HepG2 (cell line): ENCODE data around the gene TOB1. TPM values are rescaled to one million over a fixed set of nuclear protein-coding genes. Genes with fewer than 3 reads are reported as not detected.

Experiments
- ATAC-seq: fragments of 200-7000 bp; cut with Tn5 transposase; 3 replicates; pipeline ENCODE4 v1.9.1; 2020; ENCODE audit warnings: mild to moderate bottlenecking, moderate library complexity
- BruUV-seq: library from RNA; stranded (reverse); fragments of 400-500 nt; replicated peaks from 2 replicates; lab custom pipeline; 2021; lab: Mats Ljungman, UMichigan
- CTCF ChIA-PET: fragments of 300-600 bp; formaldehyde crosslinking; extraction: SDS; loops from one replicate; lab custom pipeline; 2021; ENCODE audit warnings: low total read pairs, inconsistent platforms, low intra/inter-chr PET ratio; lab: Yijun Ruan, JAX
- POLR2A ChIA-PET: fragments of 350-600 bp; sonication (Branson Sonifier 250); formaldehyde crosslinking; loops from one replicate; lab custom pipeline; 2020; ENCODE audit warnings: antibody characterized with exemption, inconsistent platforms; lab: Yijun Ruan, JAX
- DNase-seq: peaks from one replicate; pipeline ENCODE4 v3.0.0-alpha.2; 2015; ENCODE audit warnings: low spot score
- FAIRE-seq: peaks from 3 replicates; lab custom pipeline; 2011; peaks lifted over from hg19 to GRCh38; lab: Jason Lieb, UNC
- H2AFZ ChIP-seq: one replicate; pipeline ENCODE4 v1.6.1; 2011; ENCODE audit warnings: low read length, inconsistent platforms
- H3K27ac ChIP-seq: fragments of 300-600 bp; 3 replicates; pipeline ENCODE4 v1.8.0; 2011; ENCODE audit warnings: mixed run types, mild to moderate bottlenecking, mixed read lengths, low read length, inconsistent platforms; ENCODE audit not compliant: insufficient read depth; ENCODE audit errors: extremely low read length
- H3K27me3 ChIP-seq, 2 experiments: fragments of 200-600 bp in 1 of 2; 2 replicates in 1 of 2; 3 replicates in 1 of 2; pipeline versions ENCODE4 v1.6.0 to v1.8.0; 2011; ENCODE audit warnings: low read length in 2 of 2, mild to moderate bottlenecking in 2 of 2, moderate library complexity in 2 of 2, inconsistent platforms in 1 of 2; ENCODE audit not compliant: insufficient read depth in 2 of 2, control insufficient read depth in 1 of 2
- H3K36me3 ChIP-seq, 2 experiments: fragments of 200-600 bp in 1 of 2; replicated peaks in 1 of 2; 2 replicates in 1 of 2; 3 replicates in 1 of 2; pipeline versions ENCODE4 v1.5.1 to v1.8.0; 2011; ENCODE audit warnings: low read length in 2 of 2, inconsistent platforms in 1 of 2; ENCODE audit not compliant: insufficient read depth in 2 of 2, control insufficient read depth in 1 of 2
- H3K4me1 ChIP-seq: 2 replicates; pipeline ENCODE4 v1.5.1; 2012; ENCODE audit warnings: low read length, inconsistent platforms; ENCODE audit not compliant: insufficient read depth
- H3K4me2 ChIP-seq: 2 replicates; pipeline ENCODE4 v1.6.0; 2011; ENCODE audit warnings: low read depth, low read length, inconsistent platforms
- H3K4me3 ChIP-seq, 3 experiments: fragments of 200-600 bp in 1 of 3; sonication (generic), shearing (Covaris generic) in 1 of 3; replicated peaks in 1 of 3; 2 replicates each; pipeline ENCODE4 v1.5.1; 2011 to 2016; ENCODE audit warnings: low read length in 3 of 3, inconsistent platforms in 2 of 3, low read depth in 2 of 3, mild to moderate bottlenecking in 2 of 3, control low read depth in 1 of 3, mixed read lengths in 1 of 3; ENCODE audit not compliant: insufficient read depth in 1 of 3
- H3K79me2 ChIP-seq: one replicate; pipeline ENCODE4 v1.6.1; 2011; ENCODE audit warnings: low read length, inconsistent platforms; ENCODE audit not compliant: insufficient read depth
- H3K9ac ChIP-seq: 2 replicates; pipeline ENCODE4 v1.6.0; 2011; ENCODE audit warnings: mild to moderate bottlenecking, low read depth, low read length, inconsistent platforms; ENCODE audit not compliant: insufficient read depth
- H3K9me3 ChIP-seq: 2 replicates; pipeline ENCODE4 v1.5.1; 2012; ENCODE audit warnings: mild to moderate bottlenecking, low read length
- H4K20me1 ChIP-seq: 2 replicates; pipeline ENCODE4 v1.6.0; 2011; ENCODE audit warnings: inconsistent platforms, mild to moderate bottlenecking, low read length, moderate library complexity; ENCODE audit not compliant: insufficient read depth
- CBFB ChIP-seq: sonication (generic); formaldehyde crosslinking; IDR thresholded peaks from 2 replicates; pipeline ENCODE4 v1.4.0; 2020; ENCODE audit warnings: missing genetic modification reagents
- CCDC6 ChIP-seq: sonication (generic); formaldehyde crosslinking; IDR thresholded peaks from 2 replicates; pipeline ENCODE4 v1.8.1; 2022; ENCODE audit warnings: mild to moderate bottlenecking, missing genetic modification reagents, moderate library complexity
- KLF11 ChIP-seq: IDR thresholded peaks from 2 replicates; pipeline ENCODE4 v1.6.1; 2016; ENCODE audit warnings: missing compliant biosample characterization
- MAFG ChIP-seq: sonication (generic); formaldehyde crosslinking; IDR thresholded peaks from 2 replicates; pipeline ENCODE4 v1.5.1; 2020; ENCODE audit warnings: mild to moderate bottlenecking, missing genetic modification reagents
- NR2C2 ChIP-seq: sonication (generic); formaldehyde crosslinking; IDR thresholded peaks from 2 replicates; pipeline ENCODE4 v1.4.0; 2020; ENCODE audit warnings: missing genetic modification reagents, mild to moderate bottlenecking, moderate library complexity, borderline replicate concordance
- PITX1 ChIP-seq: sonication (generic); formaldehyde crosslinking; IDR thresholded peaks from 2 replicates; pipeline ENCODE4 v1.5.1; 2020; ENCODE audit warnings: mild to moderate bottlenecking, missing genetic modification reagents
- TBX3 ChIP-seq: fragments of 450-650 bp; IDR thresholded peaks from 2 replicates; pipeline ENCODE4 v1.6.1; 2017; ENCODE audit warnings: antibody characterized with exemption, mild to moderate bottlenecking, inconsistent platforms, borderline replicate concordance
- TCF12 ChIP-seq, 2 experiments: fragments of 450-650 bp in 1 of 2; sonication (generic) in 1 of 2; formaldehyde crosslinking in 1 of 2; IDR thresholded peaks; 2 replicates each; pipeline versions ENCODE4 v1.6.1 to v1.8.0; 2017 to 2022; ENCODE audit warnings: antibody characterized with exemption in 1 of 2, mild to moderate bottlenecking in 1 of 2, missing genetic modification reagents in 1 of 2, moderate library complexity in 1 of 2
- ZFAT ChIP-seq: sonication (generic); formaldehyde crosslinking; conservative IDR thresholded peaks from 2 replicates; pipeline ENCODE4 v1.8.1; 2023; ENCODE audit warnings: missing genetic modification reagents, inconsistent platforms
- ZNF121 ChIP-seq: sonication (generic); formaldehyde crosslinking; IDR thresholded peaks from 2 replicates; pipeline ENCODE4 v1.5.0; 2020; ENCODE audit warnings: mild to moderate bottlenecking, missing genetic modification reagents
- ZNF451 ChIP-seq: sonication (generic); formaldehyde crosslinking; IDR thresholded peaks from 2 replicates; pipeline ENCODE4 v1.5.0; 2020; ENCODE audit warnings: mild to moderate bottlenecking, missing genetic modification reagents
- ZNF777 ChIP-seq: sonication (generic); formaldehyde crosslinking; IDR thresholded peaks from 2 replicates; pipeline ENCODE4 v1.4.0; 2020; ENCODE audit warnings: missing genetic modification reagents
- ZNF816 ChIP-seq: sonication (generic); formaldehyde crosslinking; IDR thresholded peaks from 2 replicates; pipeline ENCODE4 v1.8.0; 2022; ENCODE audit warnings: missing genetic modification reagents, mild to moderate bottlenecking, borderline replicate concordance
- ZNF850 ChIP-seq: sonication (generic); formaldehyde crosslinking; conservative IDR thresholded peaks from 2 replicates; pipeline ENCODE4 v1.9.0; 2021; ENCODE audit warnings: mild to moderate bottlenecking, missing genetic modification reagents
- WGBS: methylation state at CpG from one replicate; pipeline ENCODE4 v1.1.6; 2017; ENCODE audit warnings: low lambda C conversion rate; 5-methylcytosine and 5-hydroxymethylcytosine counted together
- in situ Hi-C: cut with HindIII; loops from 2 replicates; pipeline ENCODE4 v1.10.0; 2017; ENCODE audit warnings: low pct_unique_long_range_greater_than_20kb; ENCODE audit not compliant: extremely low pct_ligation_motif_present
- intact Hi-C: fragments of 100-400 bp; cut with micrococcal nuclease; formaldehyde crosslinking; loops from one replicate; pipeline ENCODE4 v1.10.0; 2022; ENCODE audit not compliant: unreplicated experiment
- polyA plus RNA-seq, 8 experiments: library from polyadenylated mRNA; depleted of rRNA in 3 of 8; stranded (reverse) in 7 of 8; unstranded in 1 of 8; fragments of >200 nt; fragmentation: Illumina TruSeq in 4 of 8; extraction: Trizol in 4 of 8; gene quantifications; 2 replicates each; pipeline versions ENCODE4 v1.2.1 to v1.2.3, GENCODE V29; 2011 to 2016; ENCODE audit warnings: low read depth in 4 of 8, missing spikeins in 1 of 8, mixed read lengths in 1 of 8; ENCODE audit not compliant: insufficient read depth in 1 of 8
- total RNA-seq, 5 experiments: library from RNA; depleted of rRNA; stranded (reverse); fragments of >200 nt; fragmentation: Illumina TruSeq; extraction: Trizol; gene quantifications; 2 replicates each; pipeline ENCODE4 v1.2.3, GENCODE V29; 2016; ENCODE audit warnings: low read depth in 1 of 5
- TF ChIP-seq, protein P1 (sequence below): sonication (generic); formaldehyde crosslinking; IDR thresholded peaks from 2 replicates; pipeline ENCODE4 v1.5.0; 2020; ENCODE audit warnings: mild to moderate bottlenecking, missing genetic modification reagents
- TF ChIP-seq, protein P2 (sequence below): sonication (generic); formaldehyde crosslinking; IDR thresholded peaks from 2 replicates; pipeline ENCODE4 v1.4.0; 2020; ENCODE audit warnings: missing genetic modification reagents, mild to moderate bottlenecking, borderline replicate concordance
- TF ChIP-seq, protein P3 (sequence below): sonication (generic); formaldehyde crosslinking; conservative IDR thresholded peaks from 2 replicates; pipeline ENCODE4 v1.8.0; 2022; ENCODE audit warnings: mild to moderate bottlenecking, moderate library complexity, missing genetic modification reagents

The TOB1 gene
- total and polyA plus RNA-seq, 2 of the 13 experiments (the other 11 are each of a cell fraction or from before 2014, with no cell fraction given): 21.9 to 57.7 TPM

DNA sequence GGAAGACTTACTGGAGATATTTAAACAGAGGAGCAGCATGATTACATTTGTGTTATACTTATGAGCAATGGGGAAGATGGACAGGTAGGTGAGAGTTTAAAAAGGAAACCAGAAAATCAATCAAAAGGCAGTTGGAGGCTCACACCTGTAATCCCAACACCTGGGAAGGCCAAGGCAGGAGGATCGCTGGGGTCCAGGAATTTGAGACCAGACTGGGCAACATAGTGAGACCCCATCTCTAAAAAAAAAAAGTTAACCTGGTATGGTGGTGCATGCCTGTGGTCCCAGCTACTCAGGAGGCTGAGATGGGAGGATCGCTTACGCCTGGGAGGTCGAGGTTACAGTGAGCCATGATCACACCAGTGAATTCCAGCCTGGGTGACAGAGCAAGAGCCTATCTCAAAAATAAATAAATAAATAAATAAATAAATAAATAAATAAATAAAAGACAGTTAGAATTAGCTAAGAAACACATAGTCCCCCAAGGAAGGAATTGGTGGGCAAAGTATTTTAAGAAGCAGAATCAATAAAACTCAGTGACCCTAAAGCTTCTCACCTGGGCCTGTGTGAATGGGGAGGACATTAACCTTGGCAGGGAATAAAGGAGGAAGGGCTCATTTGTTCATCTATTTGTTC lies 32.3 kb upstream of the TOB1 start:
- peak overlapping the region; percentile 20 for H2AFZ ChIP-seq

More for the DNA sequence above, 32.3 kb upstream of the TOB1 start:
- TF ChIP-seq ZNF121 (peak; percentile 97), MAFG (CRISPR knock-in tag) (no peak), ZNF816 (CRISPR knock-in tag) (0 out of 2 replicates have a peak, but pooled peaks have one; percentile 60), ZNF850 (CRISPR knock-in tag) (0 out of 2 replicates have a peak, but pooled peaks have one; percentile 54), KLF11 (CRISPR knock-in tag) (0 out of 2 replicates have a peak, but pooled peaks have one; percentile 14), TBX3 (no peak), TCF12 (IDR thresholded peaks at IDR 0.05) (no peak), TCF12 (CRISPR knock-in tag; IDR thresholded peaks at IDR 0.05) (0 out of 2 replicates have a peak, but pooled peaks have one; percentile 43), CBFB (CRISPR knock-in tag) (no peak), ZNF451 (CRISPR knock-in tag) (0 out of 2 replicates have a peak, but pooled peaks have one; percentile 7), ZNF777 (CRISPR knock-in tag) (no peak), PITX1 (CRISPR knock-in tag) (0 out of 2 replicates have a peak, but pooled peaks have one; percentile 8), CCDC6 (CRISPR knock-in tag) (no peak), ZFAT (no peak), NR2C2 (CRISPR knock-in tag) (no peak)
- TF ChIP-seq, protein P1, sequence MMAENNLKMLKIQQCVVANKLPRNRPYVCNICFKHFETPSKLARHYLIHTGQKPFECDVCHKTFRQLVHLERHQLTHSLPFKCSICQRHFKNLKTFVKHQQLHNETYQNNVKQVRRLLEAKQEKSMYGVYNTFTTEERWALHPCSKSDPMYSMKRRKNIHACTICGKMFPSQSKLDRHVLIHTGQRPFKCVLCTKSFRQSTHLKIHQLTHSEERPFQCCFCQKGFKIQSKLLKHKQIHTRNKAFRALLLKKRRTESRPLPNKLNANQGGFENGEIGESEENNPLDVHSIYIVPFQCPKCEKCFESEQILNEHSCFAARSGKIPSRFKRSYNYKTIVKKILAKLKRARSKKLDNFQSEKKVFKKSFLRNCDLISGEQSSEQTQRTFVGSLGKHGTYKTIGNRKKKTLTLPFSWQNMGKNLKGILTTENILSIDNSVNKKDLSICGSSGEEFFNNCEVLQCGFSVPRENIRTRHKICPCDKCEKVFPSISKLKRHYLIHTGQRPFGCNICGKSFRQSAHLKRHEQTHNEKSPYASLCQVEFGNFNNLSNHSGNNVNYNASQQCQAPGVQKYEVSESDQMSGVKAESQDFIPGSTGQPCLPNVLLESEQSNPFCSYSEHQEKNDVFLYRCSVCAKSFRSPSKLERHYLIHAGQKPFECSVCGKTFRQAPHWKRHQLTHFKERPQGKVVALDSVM (CRISPR knock-in tag): peak; percentile 84
- TF ChIP-seq, protein P2, sequence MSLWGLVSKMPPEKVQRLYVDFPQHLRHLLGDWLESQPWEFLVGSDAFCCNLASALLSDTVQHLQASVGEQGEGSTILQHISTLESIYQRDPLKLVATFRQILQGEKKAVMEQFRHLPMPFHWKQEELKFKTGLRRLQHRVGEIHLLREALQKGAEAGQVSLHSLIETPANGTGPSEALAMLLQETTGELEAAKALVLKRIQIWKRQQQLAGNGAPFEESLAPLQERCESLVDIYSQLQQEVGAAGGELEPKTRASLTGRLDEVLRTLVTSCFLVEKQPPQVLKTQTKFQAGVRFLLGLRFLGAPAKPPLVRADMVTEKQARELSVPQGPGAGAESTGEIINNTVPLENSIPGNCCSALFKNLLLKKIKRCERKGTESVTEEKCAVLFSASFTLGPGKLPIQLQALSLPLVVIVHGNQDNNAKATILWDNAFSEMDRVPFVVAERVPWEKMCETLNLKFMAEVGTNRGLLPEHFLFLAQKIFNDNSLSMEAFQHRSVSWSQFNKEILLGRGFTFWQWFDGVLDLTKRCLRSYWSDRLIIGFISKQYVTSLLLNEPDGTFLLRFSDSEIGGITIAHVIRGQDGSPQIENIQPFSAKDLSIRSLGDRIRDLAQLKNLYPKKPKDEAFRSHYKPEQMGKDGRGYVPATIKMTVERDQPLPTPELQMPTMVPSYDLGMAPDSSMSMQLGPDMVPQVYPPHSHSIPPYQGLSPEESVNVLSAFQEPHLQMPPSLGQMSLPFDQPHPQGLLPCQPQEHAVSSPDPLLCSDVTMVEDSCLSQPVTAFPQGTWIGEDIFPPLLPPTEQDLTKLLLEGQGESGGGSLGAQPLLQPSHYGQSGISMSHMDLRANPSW (CRISPR knock-in tag): 0 out of 2 replicates have a peak, but pooled peaks have one; percentile 12
- TF ChIP-seq, protein P3, sequence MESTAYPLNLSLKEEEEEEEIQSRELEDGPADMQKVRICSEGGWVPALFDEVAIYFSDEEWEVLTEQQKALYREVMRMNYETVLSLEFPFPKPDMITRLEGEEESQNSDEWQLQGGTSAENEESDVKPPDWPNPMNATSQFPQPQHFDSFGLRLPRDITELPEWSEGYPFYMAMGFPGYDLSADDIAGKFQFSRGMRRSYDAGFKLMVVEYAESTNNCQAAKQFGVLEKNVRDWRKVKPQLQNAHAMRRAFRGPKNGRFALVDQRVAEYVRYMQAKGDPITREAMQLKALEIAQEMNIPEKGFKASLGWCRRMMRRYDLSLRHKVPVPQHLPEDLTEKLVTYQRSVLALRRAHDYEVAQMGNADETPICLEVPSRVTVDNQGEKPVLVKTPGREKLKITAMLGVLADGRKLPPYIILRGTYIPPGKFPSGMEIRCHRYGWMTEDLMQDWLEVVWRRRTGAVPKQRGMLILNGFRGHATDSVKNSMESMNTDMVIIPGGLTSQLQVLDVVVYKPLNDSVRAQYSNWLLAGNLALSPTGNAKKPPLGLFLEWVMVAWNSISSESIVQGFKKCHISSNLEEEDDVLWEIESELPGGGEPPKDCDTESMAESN (CRISPR knock-in tag): 0 out of 2 replicates have a peak, but pooled peaks have one; percentile 23
- H3K9me3 ChIP-seq: no peaks in the 10 kb centered on the region
- in situ Hi-C loops: no loop called here
- peak overlapping the region in 1 of 3 experiments; percentile 35; a peak in 3 of 6 replicates for H3K4me3 ChIP-seq
- peak overlapping the region; percentile 44 for H3K27ac ChIP-seq
- H3K79me2 ChIP-seq: no peaks in the 10 kb centered on the region
- no peaks in the 10 kb centered on the region for H3K36me3 ChIP-seq
- no peaks in the 10 kb centered on the region for H3K27me3 ChIP-seq
- peaks cover 76% of the 10 kb centered on the region for H3K4me1 ChIP-seq
- whole genome bisulfite sequencing: 76% methylated on average over 4 of the region's 4 CpGs
- FAIRE-seq: no peak
- intact Hi-C loops: loop anchor here (1.0 kb wide), 1 partner anchor 8 kb away; no protein-coding TSS in a partner anchor
- DNase-seq: no peak
- CTCF ChIA-PET: no interaction called here
- H3K9ac ChIP-seq: peak overlapping the region; percentile 44
- POLR2A ChIA-PET: interaction anchor here (0.8 to 12.8 kb wide), 13 partner anchors 9 to 50 kb away, joined by 3 to 343 read pairs (median 14); partner anchors contain the start of gene TOB1
- no peaks in the 10 kb centered on the region for H4K20me1 ChIP-seq
- no TSS peak for BruUV-seq
- peak overlapping the region; percentile 80 for H3K4me2 ChIP-seq
- ATAC-seq: no peak
